Activated CD4-positive, alpha-beta T cell treated with anti-CD3 and anti-CD28 coated beads for 24 hours (primary cell): ENCODE data around the gene RIMS3.
"Not testable (repeated sequence)": the region's sequence is repeated elsewhere in the genome, so short reads cannot be mapped to it uniquely, and the experiment has no call there.

ENCODE experiments used
- DNase-seq, 2 donors: peaks; one replicate each; pipeline ENCODE4 v3.0.0-alpha.2; 2020; ENCODE audit warnings: low read depth in 2 of 2

RIMS3 gene

GRCh38 chr1:40665335-40666171, at the start of gene RIMS3:
TSS of gene RIMS3 (minus strand) at chr1:40665682. CDS start at chr1:40641925, 23,757 bp downstream.
- peak; percentile 73 to 80 for DNase-seq

GRCh38 chr1:40712997-40713396, 47.5 kb upstream of the RIMS3 start:
- DNase-seq, result no peak

- no peak for DNase-seq
Observed at GRCh38 chr1:40712405-40712944, 47.0 kb upstream of the RIMS3 start.

- DNase-seq, result no peak
Observed at GRCh38 chr1:40711465-40712404, 46.3 kb upstream of the RIMS3 start.

GRCh38 chr1:40710581-40711315, 45.3 kb upstream of the RIMS3 start:
- DNase-seq, result no peak

GRCh38 chr1:40709802-40710278, 44.4 kb upstream of the RIMS3 start:
- no peak for DNase-seq

- DNase-seq, result peak; percentile 21 to 50
Observed at GRCh38 chr1:40709100-40709801, 43.8 kb upstream of the RIMS3 start.

GRCh38 chr1:40708750-40709099, 43.2 kb upstream of the RIMS3 start:
- DNase-seq, result no peak

GRCh38 chr1:40706626-40707025, 41.1 kb upstream of the RIMS3 start:
- no peak for DNase-seq

- no peak for DNase-seq
Observed at GRCh38 chr1:40704817-40705733, 39.6 kb upstream of the RIMS3 start.

- no peak for DNase-seq
Observed at GRCh38 chr1:40703316-40703715, 37.8 kb upstream of the RIMS3 start.

- not testable (repeated sequence) for DNase-seq
Observed at GRCh38 chr1:40702810-40703209, 37.3 kb upstream of the RIMS3 start.

- no peak for DNase-seq
Observed at GRCh38 chr1:40701684-40702083, 36.2 kb upstream of the RIMS3 start.

- no peak for DNase-seq
Observed at GRCh38 chr1:40699787-40700186, 34.3 kb upstream of the RIMS3 start.

- no peak for DNase-seq
Observed at GRCh38 chr1:40697436-40697835, 32.0 kb upstream of the RIMS3 start.

GRCh38 chr1:40696294-40696693, 30.8 kb upstream of the RIMS3 start:
- no peak for DNase-seq

GRCh38 chr1:40694353-40694874, 28.9 kb upstream of the RIMS3 start:
- no peak for DNase-seq

- DNase-seq, result no peak
Observed at GRCh38 chr1:40693425-40693824, 27.9 kb upstream of the RIMS3 start.

- no peak for DNase-seq
Observed at GRCh38 chr1:40692429-40692895, 27.0 kb upstream of the RIMS3 start.
